Mesodermal cell (in vitro differentiated cells): ENCODE results near the gene TGFB1.

Source experiments
- H3K27ac ChIP-seq: 2 replicates; pipeline ENCODE4 v1.7.0; 2013; ENCODE audit warnings: mild to moderate bottlenecking, low read depth, low read length, moderate library complexity; ENCODE audit not compliant: severe bottlenecking
- H3K36me3 ChIP-seq: 2 replicates; pipeline ENCODE4 v1.7.1; 2013; ENCODE audit warnings: mild to moderate bottlenecking, low read length, moderate library complexity; ENCODE audit not compliant: control insufficient read depth, insufficient read depth
- H3K4me1 ChIP-seq: one replicate; pipeline ENCODE4 v1.7.1; 2013; ENCODE audit warnings: mild to moderate bottlenecking, low read length; ENCODE audit not compliant: insufficient read depth, control insufficient read depth, poor library complexity, severe bottlenecking
- H3K4me3 ChIP-seq: 2 replicates; pipeline ENCODE4 v1.7.0; 2013; ENCODE audit warnings: low read length, control low read depth, mild to moderate bottlenecking; ENCODE audit not compliant: insufficient read depth, poor library complexity, severe bottlenecking; ENCODE audit errors: extremely low read depth
- H3K9me3 ChIP-seq: 2 replicates; pipeline ENCODE4 v1.7.1; 2013; ENCODE audit warnings: mild to moderate bottlenecking, low read length, moderate library complexity; ENCODE audit not compliant: control insufficient read depth
- WGBS, 2 experiments: methylation state at CpG; one replicate each; pipeline ENCODE4 v1.1.5; 2013; ENCODE audit warnings: missing lambda C conversion rate in 2 of 2; ENCODE audit not compliant: insufficient coverage in 2 of 2; 5-methylcytosine and 5-hydroxymethylcytosine counted together

TGFB1 gene

DNA sequence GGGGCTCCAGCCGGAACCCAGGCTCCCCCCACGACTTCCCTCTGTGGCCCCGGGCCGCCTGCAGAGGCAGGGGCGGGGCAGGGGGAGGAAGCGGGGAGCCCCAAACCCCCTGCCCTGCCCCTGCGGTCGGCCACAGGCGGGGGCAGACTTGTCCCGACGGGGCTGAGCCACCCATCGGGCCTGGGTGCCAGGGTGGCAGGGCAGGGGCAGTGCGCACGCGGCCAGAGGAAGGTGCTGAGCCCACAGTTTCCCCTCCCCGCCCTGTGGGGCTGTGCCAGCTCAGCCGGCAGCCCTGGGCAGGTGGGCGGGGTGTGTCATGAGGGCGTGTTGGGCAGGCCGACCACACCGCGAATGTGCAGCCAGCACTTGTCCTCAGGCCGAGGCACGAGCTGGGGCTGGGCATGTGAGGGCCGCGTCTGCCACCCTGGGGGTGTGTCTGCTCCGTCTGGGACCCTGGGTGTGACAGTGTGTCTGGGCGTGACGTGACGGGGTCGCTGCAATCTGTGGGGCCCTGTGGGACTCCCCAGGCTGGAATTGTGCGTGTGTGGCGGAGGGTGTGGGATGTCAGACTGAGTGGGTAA, 26.1 kb downstream of the TGFB1 start:
- WGBS, 2 experiments = 75 to 79% methylated on average over 21 to 29 of the region's 33 CpGs
- H3K36me3 ChIP-seq = peaks cover 55% of the 10 kb centered on the region
- H3K9me3 ChIP-seq = no peaks in the 10 kb centered on the region
- H3K4me3 ChIP-seq = no peak overlapping the region
- H3K4me1 ChIP-seq = peaks cover 58% of the 10 kb centered on the region
- peak overlapping the region; percentile 99 for H3K27ac ChIP-seq

- Histone ChIP-seq H3K36me3 (peaks cover 55% of the 10 kb centered on the region), H3K4me1 (peaks cover 63% of the 10 kb centered on the region), H3K27ac (peak overlapping the region; percentile 99), H3K9me3 (no peaks in the 10 kb centered on the region), H3K4me3 (no peak overlapping the region)
- WGBS, 2 experiments = 66 to 78% methylated on average over 5 to 7 of the region's 13 CpGs
These were observed 26.6 kb downstream of the TGFB1 start for GRCh38 chr19:41327076-41327575.

DNA sequence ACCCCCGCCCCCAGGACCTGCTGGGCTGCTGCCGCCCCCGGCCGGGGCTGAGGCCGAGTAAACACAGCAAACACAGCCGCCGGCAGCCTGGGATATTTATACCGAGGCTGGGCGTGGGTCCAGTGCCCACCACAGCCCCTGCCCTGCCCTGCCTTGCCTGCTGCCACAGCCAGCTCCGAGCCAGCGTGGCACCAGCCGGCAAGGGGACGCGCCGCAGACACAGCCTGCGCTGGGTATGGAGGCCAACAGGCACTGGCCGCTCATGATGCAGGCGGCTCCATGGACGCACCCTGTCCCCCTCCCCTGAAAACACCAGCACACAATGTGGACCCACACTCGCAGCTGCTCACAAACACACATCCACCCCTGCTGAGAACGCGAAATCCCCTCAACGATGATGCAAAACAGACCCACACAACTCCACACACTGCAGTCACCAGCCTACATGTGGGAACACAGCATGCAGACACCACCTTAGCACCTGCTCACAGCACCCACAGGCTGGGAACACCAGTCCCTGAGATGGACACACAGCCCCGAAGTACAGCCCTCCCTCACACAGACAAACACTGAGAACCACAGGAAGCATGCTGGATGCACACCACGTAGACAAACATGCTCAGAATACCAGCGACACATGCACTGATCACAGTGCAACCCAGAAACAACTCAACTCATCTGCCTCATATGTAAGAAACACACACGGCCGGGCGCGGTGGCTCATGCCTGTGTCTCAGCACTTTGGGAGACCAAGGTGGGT, 27.6 kb downstream of the TGFB1 start:
- 26 to 29% methylated on average over 24 to 29 of the region's 30 CpGs for WGBS, 2 experiments
- H3K4me3 ChIP-seq = peak overlapping the region; percentile 22
- H3K4me1 ChIP-seq = peaks cover 73% of the 10 kb centered on the region

DNA sequence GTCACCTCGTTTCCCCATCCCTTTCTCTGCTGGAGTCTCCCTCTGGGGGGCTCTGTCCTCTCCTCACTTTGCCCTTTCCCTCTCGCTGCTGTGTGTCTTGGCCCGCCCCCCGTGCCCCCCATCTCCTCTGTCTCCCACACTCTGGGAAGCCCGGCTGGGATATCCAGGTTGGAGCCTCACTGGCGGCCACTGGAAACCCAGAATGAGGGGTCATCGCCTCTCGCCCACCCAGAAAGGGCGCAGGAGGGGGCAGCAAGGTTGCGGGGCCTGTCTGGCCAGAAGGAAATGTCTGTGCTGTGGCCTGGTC, 28.1 kb downstream of the TGFB1 start:
- H3K4me1 ChIP-seq = peaks cover 78% of the 10 kb centered on the region
- peak overlapping the region; percentile 99 for H3K27ac ChIP-seq
- 0 to 1% methylated on average over 6 to 10 of the region's 10 CpGs for WGBS, 2 experiments
- peaks cover 56% of the 10 kb centered on the region for H3K36me3 ChIP-seq
- no peaks in the 10 kb centered on the region for H3K9me3 ChIP-seq
- peak overlapping the region; percentile 22 for H3K4me3 ChIP-seq

More for the DNA sequence above, 27.6 kb downstream of the TGFB1 start:
- peak overlapping the region; percentile 99 for H3K27ac ChIP-seq
- peaks cover 54% of the 10 kb centered on the region for H3K36me3 ChIP-seq
- no peaks in the 10 kb centered on the region for H3K9me3 ChIP-seq

DNA sequence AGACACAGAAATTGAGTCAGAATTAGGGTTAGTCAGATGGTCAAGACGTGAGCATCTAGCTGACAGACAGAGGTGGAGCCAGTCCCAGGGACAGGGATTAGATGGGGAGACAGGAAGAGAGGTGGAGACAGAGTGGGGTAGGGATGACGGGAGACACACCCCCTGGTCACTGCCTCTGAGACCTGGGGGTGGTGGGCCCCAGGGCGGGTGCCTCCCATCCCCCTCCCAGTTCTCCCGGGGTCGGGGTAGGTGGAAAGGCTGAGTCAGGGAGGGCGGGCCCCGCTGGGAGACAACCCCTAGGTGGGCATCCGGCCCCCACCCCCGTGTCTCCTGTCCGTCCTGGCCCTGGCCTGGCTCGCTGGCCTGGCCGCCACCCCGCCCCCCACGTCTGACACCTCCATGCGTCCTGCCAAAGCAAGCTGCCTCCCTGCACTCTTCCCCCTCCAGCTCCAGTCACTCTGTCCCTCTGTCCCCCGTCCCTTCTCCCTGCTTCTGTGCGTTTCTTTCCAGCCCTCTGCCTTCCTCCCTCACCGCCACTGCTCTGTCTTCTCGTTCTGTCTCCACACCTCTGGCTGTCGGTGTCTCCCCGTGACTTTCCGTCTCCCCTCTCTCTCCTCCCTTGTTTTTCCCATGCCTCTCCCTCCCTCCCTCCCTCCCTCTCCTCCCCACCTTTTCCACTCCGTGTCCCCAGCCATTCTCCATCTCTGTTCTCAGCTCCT, 28.6 kb downstream of the TGFB1 start:
- H3K4me1 ChIP-seq = peaks cover 84% of the 10 kb centered on the region
- H3K4me3 ChIP-seq = peak overlapping the region; percentile 22
- peak overlapping the region; percentile 99 for H3K27ac ChIP-seq

GRCh38 chr19:41324231-41324702, 29.5 kb downstream of the TGFB1 start:
- H3K27ac ChIP-seq = peak overlapping the region; percentile 99

More for the DNA sequence above, 28.6 kb downstream of the TGFB1 start:
- WGBS, 2 experiments = 0 to 1% methylated on average over 17 of the region's 23 CpGs
- Histone ChIP-seq H3K9me3 (no peaks in the 10 kb centered on the region), H3K36me3 (peaks cover 52% of the 10 kb centered on the region)

GRCh38 chr19:41323430-41324125, 30.1 kb downstream of the TGFB1 start:
- 23 to 30% methylated on average over 2 to 11 of the region's 16 CpGs for WGBS, 2 experiments
- Histone ChIP-seq H3K4me3 (no peak overlapping the region), H3K9me3 (no peaks in the 10 kb centered on the region), H3K36me3 (peaks cover 56% of the 10 kb centered on the region), H3K27ac (peak overlapping the region; percentile 99), H3K4me1 (peaks cover 85% of the 10 kb centered on the region)

More at GRCh38 chr19:41324231-41324702, 29.5 kb downstream of the TGFB1 start:
- peaks cover 56% of the 10 kb centered on the region for H3K36me3 ChIP-seq
- peaks cover 91% of the 10 kb centered on the region for H3K4me1 ChIP-seq
- no peak overlapping the region for H3K4me3 ChIP-seq
- H3K9me3 ChIP-seq = no peaks in the 10 kb centered on the region
- 51 to 59% methylated on average over 7 of the region's 7 CpGs for WGBS, 2 experiments

DNA sequence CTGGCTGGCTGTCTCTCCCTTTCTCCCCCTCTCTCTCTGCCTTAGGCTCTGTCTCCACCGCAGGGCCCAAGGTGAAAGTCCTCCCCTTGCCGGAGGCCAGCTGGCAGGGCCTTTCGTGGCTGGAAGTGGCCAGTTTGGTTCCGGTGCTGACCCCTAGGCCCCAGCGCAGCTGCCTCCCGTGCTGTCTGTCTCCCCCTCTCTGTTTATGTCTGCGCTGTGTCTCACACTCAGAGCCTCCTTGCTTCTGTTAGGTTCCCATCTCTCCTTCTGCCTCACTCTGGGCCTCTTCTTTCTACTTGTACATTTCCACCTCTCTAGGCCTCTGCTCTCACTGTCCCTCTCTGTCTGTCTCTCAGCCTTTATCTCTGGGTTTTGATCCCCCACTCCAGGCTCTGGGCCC, 30.7 kb downstream of the TGFB1 start:
- Histone ChIP-seq H3K27ac (peak overlapping the region; percentile 99), H3K9me3 (no peaks in the 10 kb centered on the region), H3K36me3 (peaks cover 56% of the 10 kb centered on the region), H3K4me3 (no peak overlapping the region), H3K4me1 (peaks cover 81% of the 10 kb centered on the region)
- WGBS, 2 experiments = 32 to 56% methylated on average over 7 of the region's 7 CpGs

GRCh38 chr19:41322451-41322850, 31.3 kb downstream of the TGFB1 start:
- Histone ChIP-seq H3K27ac (peak overlapping the region; percentile 99), H3K4me3 (no peak overlapping the region), H3K9me3 (no peaks in the 10 kb centered on the region), H3K36me3 (peaks cover 57% of the 10 kb centered on the region), H3K4me1 (peaks cover 76% of the 10 kb centered on the region)
- 87 to 98% methylated on average over 3 to 5 of the region's 11 CpGs for WGBS, 2 experiments

DNA sequence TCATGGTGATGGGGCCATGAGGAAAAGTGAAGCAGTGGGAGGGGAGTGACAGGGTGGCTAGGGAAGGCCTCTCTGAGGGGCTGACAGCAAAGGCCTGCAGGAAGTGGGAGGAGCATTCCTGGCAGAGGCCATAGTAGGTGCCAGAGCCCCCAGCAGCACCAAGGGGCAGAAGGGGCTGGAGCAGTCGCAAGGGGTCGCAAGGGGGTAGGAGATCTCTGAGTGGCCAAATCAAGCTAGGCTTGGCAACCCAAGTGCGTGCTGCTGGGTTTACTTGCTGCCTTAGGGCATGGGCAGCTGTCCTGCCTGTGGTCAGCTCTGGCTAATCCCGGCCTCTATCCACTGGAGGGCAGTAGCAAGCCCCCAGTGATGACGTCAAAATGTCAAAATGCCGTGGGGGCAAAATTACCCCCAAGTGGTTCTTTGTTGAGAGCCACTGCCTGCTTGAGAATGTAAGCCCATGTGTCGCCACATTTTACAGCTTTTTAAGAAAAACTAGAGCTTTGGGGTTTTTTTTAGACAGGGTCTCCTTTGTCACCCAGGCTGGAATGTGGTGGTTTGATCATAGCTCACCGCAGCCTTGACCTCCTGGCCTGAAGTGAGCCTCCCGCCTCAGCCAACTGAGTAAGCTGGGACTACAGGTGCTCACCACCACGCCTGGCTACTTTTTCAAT, 32.0 kb downstream of the TGFB1 start:
- Histone ChIP-seq H3K4me1 (peaks cover 69% of the 10 kb centered on the region), H3K4me3 (no peak overlapping the region), H3K27ac (peak overlapping the region; percentile 99), H3K36me3 (peaks cover 59% of the 10 kb centered on the region), H3K9me3 (no peaks in the 10 kb centered on the region)
- WGBS, 2 experiments = 47 to 49% methylated on average over 10 of the region's 10 CpGs
